ENCODE data around the gene SLC26A1. TPM values are rescaled to one million over a fixed set of nuclear protein-coding genes. Genes with fewer than 3 reads are reported as not detected.

The SLC26A1 gene
- total RNA-seq, 1 donor from 2014 or later: not detected

DNA sequence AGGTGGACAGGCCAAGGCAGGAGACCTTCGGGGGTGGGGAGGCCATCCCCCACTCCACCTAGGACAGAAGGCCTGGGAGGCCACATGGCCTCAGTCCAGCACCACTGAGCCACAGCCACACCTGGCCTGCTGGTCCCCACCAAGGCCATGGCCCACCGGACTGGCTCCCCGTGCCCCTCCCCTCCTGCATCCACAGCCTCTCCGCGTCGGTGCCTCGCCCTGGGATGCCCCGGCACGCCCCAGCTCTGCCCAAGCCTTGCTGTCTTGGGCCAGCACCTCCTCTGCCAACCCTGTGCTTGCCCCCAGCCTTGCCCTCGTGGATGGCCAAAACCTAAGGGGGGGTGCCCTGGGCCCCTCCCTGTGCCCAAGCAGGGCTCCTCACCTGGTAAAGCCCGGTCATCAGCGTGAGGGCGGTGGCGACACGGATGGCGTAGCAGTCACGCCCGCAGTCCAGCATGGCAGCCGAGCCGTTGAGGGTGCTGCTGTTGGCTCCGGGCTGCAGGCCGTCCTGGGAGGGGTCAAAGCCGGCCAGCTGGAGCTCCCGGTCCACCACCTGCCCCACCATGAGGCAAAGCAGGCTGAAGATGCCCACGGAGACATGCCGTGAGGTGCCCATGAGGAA, 2.3 kb downstream of the SLC26A1 start:
- peaks cover 25% of the 10 kb centered on the region for H3K27me3 ChIP-seq
- H3K9me3 ChIP-seq (ENCODE audit: low read depth): no peaks in the 10 kb centered on the region
- peaks cover 5% of the 10 kb centered on the region for H3K4me1 ChIP-seq
- H2AFZ ChIP-seq (replicated peaks): no peak overlapping the region
- DNase-seq (ENCODE audit: low spot score): no peak
- H3K9me3 Mint-ChIP-seq: no peaks in the 10 kb centered on the region
- no peak overlapping the region for H3K27ac Mint-ChIP-seq
- no peaks in the 10 kb centered on the region for H3K79me2 ChIP-seq (ENCODE audit: low read depth)
- H4K20me1 ChIP-seq (ENCODE audit: low read depth): peaks cover under 1% of the 10 kb centered on the region
- H3F3A ChIP-seq (ENCODE audit: low read depth): peaks cover 5% of the 10 kb centered on the region
- H3K36me3 ChIP-seq: no peaks in the 10 kb centered on the region
- H3K36me3 Mint-ChIP-seq: no peaks in the 10 kb centered on the region
- H3K4me1 Mint-ChIP-seq: peaks cover 5% of the 10 kb centered on the region
- H3K27ac ChIP-seq: no peak overlapping the region
- H3K4me2 ChIP-seq: no peak overlapping the region
- peaks cover 10% of the 10 kb centered on the region for H3K27me3 Mint-ChIP-seq (ENCODE audit: insufficient read depth, low read depth)
- no peak overlapping the region for H3K9ac ChIP-seq
- TF ChIP-seq EZH2phosphoT487 (IDR thresholded peaks at IDR 0.05) (no peak), EZH2 (IDR thresholded peaks at IDR 0.05) (no peak)
- TF ChIP-seq, protein P1, sequence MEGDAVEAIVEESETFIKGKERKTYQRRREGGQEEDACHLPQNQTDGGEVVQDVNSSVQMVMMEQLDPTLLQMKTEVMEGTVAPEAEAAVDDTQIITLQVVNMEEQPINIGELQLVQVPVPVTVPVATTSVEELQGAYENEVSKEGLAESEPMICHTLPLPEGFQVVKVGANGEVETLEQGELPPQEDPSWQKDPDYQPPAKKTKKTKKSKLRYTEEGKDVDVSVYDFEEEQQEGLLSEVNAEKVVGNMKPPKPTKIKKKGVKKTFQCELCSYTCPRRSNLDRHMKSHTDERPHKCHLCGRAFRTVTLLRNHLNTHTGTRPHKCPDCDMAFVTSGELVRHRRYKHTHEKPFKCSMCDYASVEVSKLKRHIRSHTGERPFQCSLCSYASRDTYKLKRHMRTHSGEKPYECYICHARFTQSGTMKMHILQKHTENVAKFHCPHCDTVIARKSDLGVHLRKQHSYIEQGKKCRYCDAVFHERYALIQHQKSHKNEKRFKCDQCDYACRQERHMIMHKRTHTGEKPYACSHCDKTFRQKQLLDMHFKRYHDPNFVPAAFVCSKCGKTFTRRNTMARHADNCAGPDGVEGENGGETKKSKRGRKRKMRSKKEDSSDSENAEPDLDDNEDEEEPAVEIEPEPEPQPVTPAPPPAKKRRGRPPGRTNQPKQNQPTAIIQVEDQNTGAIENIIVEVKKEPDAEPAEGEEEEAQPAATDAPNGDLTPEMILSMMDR (IDR thresholded peaks at IDR 0.05): no peak
- no peak overlapping the region for H3K4me3 Mint-ChIP-seq
- no peak overlapping the region for H3K4me3 ChIP-seq

DNA sequence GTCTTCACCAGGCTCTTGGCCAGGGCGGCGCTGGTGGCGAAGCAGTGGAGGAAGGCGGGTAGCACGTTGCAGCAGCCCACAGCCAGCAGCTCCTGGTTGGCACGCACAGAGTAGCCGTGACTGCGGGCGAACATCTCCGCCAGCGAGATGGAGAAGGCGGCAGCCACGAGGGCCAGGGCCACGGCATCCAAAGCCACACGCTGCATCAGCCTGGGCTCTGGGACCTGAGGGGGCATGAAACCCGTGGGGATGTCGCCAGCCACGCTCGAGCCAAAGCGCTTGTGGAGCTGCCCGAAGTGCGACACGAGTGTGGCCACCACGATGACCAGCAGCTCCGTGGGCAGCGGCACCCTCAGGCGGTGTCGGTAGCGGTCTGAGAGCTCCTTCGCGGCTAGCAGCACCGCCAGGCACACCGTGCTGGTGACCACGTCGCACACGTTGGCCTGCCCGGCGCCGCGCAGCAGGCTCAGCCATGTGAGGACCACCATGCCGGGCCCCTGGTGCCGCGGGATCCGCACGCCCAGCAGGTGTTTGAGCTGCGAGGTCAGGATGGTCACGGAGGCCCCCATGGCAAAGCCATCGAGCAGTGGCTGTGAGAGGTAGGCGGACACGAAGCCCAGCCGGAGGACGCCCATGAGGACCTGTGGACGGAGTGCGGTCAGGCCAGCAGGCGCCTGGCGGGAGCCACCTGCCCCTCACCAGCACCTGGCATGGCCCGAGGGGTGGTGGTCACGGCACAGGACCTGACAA, 3.3 kb downstream of the SLC26A1 start:
- TF ChIP-seq, protein P1 (IDR thresholded peaks at IDR 0.05): no peak
- TF ChIP-seq EZH2phosphoT487 (IDR thresholded peaks at IDR 0.05): no peak
- TF ChIP-seq EZH2 (IDR thresholded peaks at IDR 0.05): no peak
- no peaks in the 10 kb centered on the region for H4K20me1 ChIP-seq (ENCODE audit: low read depth)
- H3K4me3 Mint-ChIP-seq: no peak overlapping the region
- DNase-seq (ENCODE audit: low spot score): no peak
- H3K4me1 Mint-ChIP-seq: peaks cover 10% of the 10 kb centered on the region
- peaks cover 11% of the 10 kb centered on the region for H3K27me3 Mint-ChIP-seq (ENCODE audit: insufficient read depth, low read depth)
- no peak overlapping the region for H3K9ac ChIP-seq
- H3K27ac Mint-ChIP-seq: no peak overlapping the region
- H3K27ac ChIP-seq: no peak overlapping the region
- peaks cover 8% of the 10 kb centered on the region for H3F3A ChIP-seq (ENCODE audit: low read depth)
- no peaks in the 10 kb centered on the region for H3K9me3 Mint-ChIP-seq
- H3K36me3 Mint-ChIP-seq: no peaks in the 10 kb centered on the region
- no peak overlapping the region for H2AFZ ChIP-seq (replicated peaks)
- H3K4me2 ChIP-seq: no peak overlapping the region
- H3K4me3 ChIP-seq: no peak overlapping the region
- H3K9me3 ChIP-seq (ENCODE audit: low read depth): no peaks in the 10 kb centered on the region
- peaks cover 25% of the 10 kb centered on the region for H3K27me3 ChIP-seq
- H3K79me2 ChIP-seq (ENCODE audit: low read depth): no peaks in the 10 kb centered on the region
- H3K36me3 ChIP-seq: no peaks in the 10 kb centered on the region
- H3K4me1 ChIP-seq: peaks cover 12% of the 10 kb centered on the region

DNA sequence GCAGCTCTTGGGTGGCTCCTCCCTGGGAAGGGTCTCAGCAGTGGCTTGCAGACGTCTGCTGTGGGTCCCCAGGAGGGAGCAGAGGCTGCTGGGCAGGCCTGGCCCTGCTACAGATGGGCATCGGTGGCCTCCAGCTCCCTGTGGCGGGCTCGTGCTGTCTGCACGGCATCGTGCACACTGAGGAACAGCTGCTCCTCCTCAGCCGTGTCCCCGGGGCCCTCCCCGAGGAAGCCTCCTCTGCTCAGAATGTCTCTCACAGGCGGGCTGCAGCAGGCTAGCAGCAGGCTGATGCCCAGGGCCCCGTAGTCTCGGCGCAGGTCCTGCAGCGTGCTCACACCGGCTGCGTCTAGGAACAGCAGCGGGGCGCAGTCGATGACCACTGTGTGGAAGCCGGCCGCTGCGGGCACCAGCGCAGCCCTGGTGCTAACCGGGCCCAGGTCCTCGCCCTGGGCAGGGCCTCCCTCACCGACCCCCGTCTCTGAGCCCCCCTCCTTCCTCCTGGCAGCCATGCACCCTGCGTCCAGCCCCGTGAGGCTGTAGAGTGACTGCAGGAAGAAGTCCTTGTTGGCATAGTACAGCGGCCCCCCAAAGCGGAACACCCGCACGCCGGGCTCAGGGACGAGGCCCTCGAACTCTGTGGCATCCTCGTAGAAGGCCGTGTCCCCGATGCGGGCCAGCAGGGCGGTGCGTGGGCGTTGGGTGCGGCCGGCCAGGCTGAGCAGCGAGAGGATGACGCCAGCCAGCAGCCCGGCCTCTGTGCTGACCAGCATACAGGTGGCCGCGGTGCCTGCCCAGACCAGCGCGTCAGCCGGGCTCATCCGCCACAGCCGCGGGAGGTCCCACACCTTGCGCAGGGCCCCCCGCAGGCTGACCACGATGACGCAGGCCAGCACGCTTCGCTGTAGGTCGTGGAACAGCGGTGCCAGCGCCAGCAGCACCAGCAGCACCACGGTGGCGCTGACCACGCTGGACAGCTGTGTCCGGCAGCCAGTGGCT, 4.2 kb downstream of the SLC26A1 start:
- Mint-ChIP-seq H3K36me3 (no peaks in the 10 kb centered on the region), H3K27ac (no peak overlapping the region), H3K27me3 (ENCODE audit: insufficient read depth, low read depth) (peaks cover 17% of the 10 kb centered on the region), H3K4me1 (peaks cover 13% of the 10 kb centered on the region), H3K9me3 (no peaks in the 10 kb centered on the region), H3K4me3 (no peak overlapping the region)
- H3K4me2 ChIP-seq: no peak overlapping the region
- no peak for TF ChIP-seq EZH2 (IDR thresholded peaks at IDR 0.05)
- no peak for TF ChIP-seq EZH2phosphoT487 (IDR thresholded peaks at IDR 0.05)
- TF ChIP-seq, protein P1 (IDR thresholded peaks at IDR 0.05): no peak
- no peak for DNase-seq (ENCODE audit: low spot score)
- no peak overlapping the region for H2AFZ ChIP-seq (replicated peaks)
- H3F3A ChIP-seq (ENCODE audit: low read depth): peaks cover 14% of the 10 kb centered on the region
- H3K9me3 ChIP-seq (ENCODE audit: low read depth): no peaks in the 10 kb centered on the region
- no peak overlapping the region for H3K4me3 ChIP-seq
- H3K27ac ChIP-seq: no peak overlapping the region
- H3K36me3 ChIP-seq: no peaks in the 10 kb centered on the region
- no peaks in the 10 kb centered on the region for H4K20me1 ChIP-seq (ENCODE audit: low read depth)
- H3K27me3 ChIP-seq: peaks cover 34% of the 10 kb centered on the region
- H3K9ac ChIP-seq: no peak overlapping the region
- peaks cover 14% of the 10 kb centered on the region for H3K4me1 ChIP-seq
- no peaks in the 10 kb centered on the region for H3K79me2 ChIP-seq (ENCODE audit: low read depth)
